ENCODE data around the gene DYNLRB2.

DNA sequence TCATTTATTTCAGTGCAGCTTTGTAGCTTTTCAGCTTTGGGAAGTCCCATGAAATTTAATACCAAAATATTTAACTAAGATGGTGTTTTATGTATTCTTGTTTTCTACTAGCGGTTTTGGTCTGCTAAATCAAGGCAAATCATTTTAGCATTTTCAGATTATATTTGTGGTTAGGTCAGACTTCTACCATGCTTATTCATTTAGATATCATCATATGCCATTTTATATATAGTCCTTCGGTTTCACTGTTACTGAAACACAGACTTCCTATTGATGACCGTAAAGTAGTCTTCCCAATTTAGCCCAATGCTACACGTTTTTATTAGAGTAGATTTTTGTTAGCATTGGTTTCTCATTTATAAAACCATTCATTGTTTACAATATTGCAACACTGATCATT lies 5.5 kb downstream of the DYNLRB2 start:
- TF ChIP-seq EZH2 (optimal IDR thresholded peaks at IDR 0.05; ENCODE audit: low read depth, low read length): no peak
- TF ChIP-seq, protein P1, sequence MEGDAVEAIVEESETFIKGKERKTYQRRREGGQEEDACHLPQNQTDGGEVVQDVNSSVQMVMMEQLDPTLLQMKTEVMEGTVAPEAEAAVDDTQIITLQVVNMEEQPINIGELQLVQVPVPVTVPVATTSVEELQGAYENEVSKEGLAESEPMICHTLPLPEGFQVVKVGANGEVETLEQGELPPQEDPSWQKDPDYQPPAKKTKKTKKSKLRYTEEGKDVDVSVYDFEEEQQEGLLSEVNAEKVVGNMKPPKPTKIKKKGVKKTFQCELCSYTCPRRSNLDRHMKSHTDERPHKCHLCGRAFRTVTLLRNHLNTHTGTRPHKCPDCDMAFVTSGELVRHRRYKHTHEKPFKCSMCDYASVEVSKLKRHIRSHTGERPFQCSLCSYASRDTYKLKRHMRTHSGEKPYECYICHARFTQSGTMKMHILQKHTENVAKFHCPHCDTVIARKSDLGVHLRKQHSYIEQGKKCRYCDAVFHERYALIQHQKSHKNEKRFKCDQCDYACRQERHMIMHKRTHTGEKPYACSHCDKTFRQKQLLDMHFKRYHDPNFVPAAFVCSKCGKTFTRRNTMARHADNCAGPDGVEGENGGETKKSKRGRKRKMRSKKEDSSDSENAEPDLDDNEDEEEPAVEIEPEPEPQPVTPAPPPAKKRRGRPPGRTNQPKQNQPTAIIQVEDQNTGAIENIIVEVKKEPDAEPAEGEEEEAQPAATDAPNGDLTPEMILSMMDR (IDR thresholded peaks at IDR 0.05; ENCODE audit: low read length): no peak
